Upper lobe of left lung (tissue), 6 donors: ENCODE measurements around the gene TCERG1L. TPM values are rescaled to one million over a fixed set of nuclear protein-coding genes. Genes with fewer than 3 reads are reported as not detected.
A peak's percentile ranks its signal among the peaks of the same experiment; 100 is the strongest.

ENCODE experiments used
- ATAC-seq, 2 donors: fragments of 200-7000 bp; cut with Tn5 transposase; one replicate each; pipeline ENCODE4 v1.9.1; 2022; ENCODE audit warnings: mild to moderate bottlenecking in 2 of 2, moderate library complexity in 2 of 2; ENCODE audit not compliant: low FRiP score in 2 of 2
- DNase-seq, 2 donors: peaks; one replicate each; pipeline ENCODE4 v3.0.0-alpha.2; 2019 to 2020
- H3K27ac ChIP-seq, 4 donors: fragments of 200-600 bp; sonication (generic); one replicate each; pipeline ENCODE4 v1.5.1; 2016 to 2019
- H3K27me3 ChIP-seq, 4 donors: fragments of 200-600 bp; sonication (generic); one replicate each; pipeline ENCODE4 v1.5.1; 2017 to 2019
- H3K36me3 ChIP-seq, 4 donors: fragments of 200-600 bp; sonication (generic); one replicate each; pipeline ENCODE4 v1.5.1; 2016 to 2019
- H3K4me1 ChIP-seq, 4 donors: fragments of 200-600 bp; sonication (generic); one replicate each; pipeline ENCODE4 v1.5.1; 2018 to 2019
- H3K4me3 ChIP-seq, 4 donors: fragments of 200-600 bp; sonication (generic); one replicate each; pipeline ENCODE4 v1.5.1; 2017 to 2019; ENCODE audit warnings: mild to moderate bottlenecking in 2 of 4, moderate library complexity in 1 of 4
- H3K9me3 ChIP-seq, 4 donors: fragments of 200-600 bp; sonication (generic); one replicate each; pipeline ENCODE4 v1.5.1; 2018 to 2019
- CTCF ChIP-seq, 6 experiments: fragments of 450-650 bp in 4 of 6; fragments of 200-600 bp in 2 of 6; sonication (generic) in 2 of 6; IDR thresholded peaks; one replicate each; pipeline ENCODE4 v1.5.1; 2016 to 2019; ENCODE audit warnings: antibody characterized with exemption in 6 of 6
- EP300 ChIP-seq, 4 donors: sonication (generic); formaldehyde crosslinking; IDR thresholded peaks; one replicate each; pipeline ENCODE4 v1.5.1; 2017; ENCODE audit warnings: antibody characterized with exemption in 4 of 4, control low read depth in 2 of 4
- POLR2A ChIP-seq, 4 donors: fragments of 450-650 bp; IDR thresholded peaks; one replicate each; pipeline ENCODE4 v1.5.1; 2016 to 2017; ENCODE audit warnings: antibody characterized with exemption in 4 of 4, mild to moderate bottlenecking in 2 of 4
- POLR2AphosphoS5 ChIP-seq, 2 donors: sonication (generic); formaldehyde crosslinking; IDR thresholded peaks; one replicate each; pipeline ENCODE4 v1.5.1; 2017; ENCODE audit warnings: antibody characterized with exemption in 2 of 2
- WGBS, 2 donors: methylation state at CpG; one replicate each; pipeline ENCODE4 v1.1.5; 2017 to 2018; 5-methylcytosine and 5-hydroxymethylcytosine counted together
- total RNA-seq, 6 donors: library from RNA; depleted of rRNA in 4 of 6; stranded (reverse); fragments of >200 nt in 4 of 6; gene quantifications; one replicate each; pipeline versions ENCODE4 v1.1.0 to v1.2.1, GENCODE V29; 2016 to 2021
- donor health status: DM: no; HTN: no; CAD: no; lungs with moderate emphysema.
- donor health status: DM: no; HTN: yes; CAD: no; lungs with severe emphysema.

Gene TCERG1L
- total RNA-seq, 6 donors from 2014 or later: 0.10 TPM; not detected in 5

- WGBS, 2 donors: 81 to 89% methylated on average over 7 to 15 of the region's 15 CpGs
- Histone ChIP-seq H3K4me3 (no peak overlapping the region), H3K4me1 (no peaks in the 10 kb centered on the region), H3K27ac (no peak overlapping the region), H3K27me3 (no peaks in the 10 kb centered on the region), H3K9me3 (no peaks in the 10 kb centered on the region), H3K36me3 (no peaks in the 10 kb centered on the region)
- TF ChIP-seq EP300 (IDR thresholded peaks at IDR 0.05): no peak
- TF ChIP-seq POLR2A (IDR thresholded peaks at IDR 0.05): no peak
- no peak for TF ChIP-seq POLR2AphosphoS5 (IDR thresholded peaks at IDR 0.05)
- no peak for TF ChIP-seq CTCF (IDR thresholded peaks at IDR 0.05)
- no peak for DNase-seq
- ATAC-seq: no peak
These were observed 91.5 kb downstream of the TCERG1L start for GRCh38 chr10:131219955-131220489.

GRCh38 chr10:131219584-131219886 is 92.0 kb downstream of the TCERG1L start:
- Histone ChIP-seq H3K27ac (no peak overlapping the region), H3K4me1 (no peaks in the 10 kb centered on the region), H3K4me3 (no peak overlapping the region), H3K9me3 (no peaks in the 10 kb centered on the region), H3K27me3 (no peaks in the 10 kb centered on the region), H3K36me3 (no peaks in the 10 kb centered on the region)
- TF ChIP-seq CTCF (IDR thresholded peaks at IDR 0.05): no peak
- no peak for TF ChIP-seq POLR2AphosphoS5 (IDR thresholded peaks at IDR 0.05)
- no peak for TF ChIP-seq EP300 (IDR thresholded peaks at IDR 0.05)
- TF ChIP-seq POLR2A (IDR thresholded peaks at IDR 0.05): no peak
- no peak for ATAC-seq
- 87 to 92% methylated on average over 4 to 10 of the region's 10 CpGs for WGBS, 2 donors
- DNase-seq: no peak

- no peaks in the 10 kb centered on the region for H3K27me3 ChIP-seq
- no peaks in the 10 kb centered on the region for H3K4me1 ChIP-seq
- H3K4me3 ChIP-seq: no peak overlapping the region
- no peaks in the 10 kb centered on the region for H3K9me3 ChIP-seq
- H3K27ac ChIP-seq: no peak overlapping the region
- 88 to 90% methylated on average over 10 to 16 of the region's 17 CpGs for WGBS, 2 donors
- DNase-seq (no peak), ATAC-seq (peak in 1 of 2 donors; percentile 8)
- H3K36me3 ChIP-seq: no peaks in the 10 kb centered on the region
- no peak for TF ChIP-seq CTCF (IDR thresholded peaks at IDR 0.05)
- no peak for TF ChIP-seq EP300 (IDR thresholded peaks at IDR 0.05)
- no peak for TF ChIP-seq POLR2AphosphoS5 (IDR thresholded peaks at IDR 0.05)
- no peak for TF ChIP-seq POLR2A (IDR thresholded peaks at IDR 0.05)
These were observed 92.5 kb downstream of the TCERG1L start for GRCh38 chr10:131218811-131219583.

GRCh38 chr10:131216681-131217230 is 94.8 kb downstream of the TCERG1L start:
- TF ChIP-seq POLR2AphosphoS5 (IDR thresholded peaks at IDR 0.05) (no peak), EP300 (IDR thresholded peaks at IDR 0.05) (no peak), CTCF (IDR thresholded peaks at IDR 0.05) (no peak), POLR2A (IDR thresholded peaks at IDR 0.05) (no peak)
- no peak overlapping the region for H3K27ac ChIP-seq
- WGBS, 2 donors: 80 to 83% methylated on average over 9 of the region's 9 CpGs
- H3K4me1 ChIP-seq: no peaks in the 10 kb centered on the region
- no peak overlapping the region for H3K4me3 ChIP-seq
- no peaks in the 10 kb centered on the region for H3K9me3 ChIP-seq
- ATAC-seq: no peak
- H3K36me3 ChIP-seq: no peaks in the 10 kb centered on the region
- no peaks in the 10 kb centered on the region for H3K27me3 ChIP-seq
- no peak for DNase-seq
